NCI-H2171 treated with DMSO at 0.1 percent for 48 hours (cell line): Measurements from ENCODE around the gene PARP16.

Experiments used
- DNase-seq: peaks from one replicate; lab custom pipeline; 2025; lab: John Stamatoyannopoulos, UW

PARP16 gene, protein sequence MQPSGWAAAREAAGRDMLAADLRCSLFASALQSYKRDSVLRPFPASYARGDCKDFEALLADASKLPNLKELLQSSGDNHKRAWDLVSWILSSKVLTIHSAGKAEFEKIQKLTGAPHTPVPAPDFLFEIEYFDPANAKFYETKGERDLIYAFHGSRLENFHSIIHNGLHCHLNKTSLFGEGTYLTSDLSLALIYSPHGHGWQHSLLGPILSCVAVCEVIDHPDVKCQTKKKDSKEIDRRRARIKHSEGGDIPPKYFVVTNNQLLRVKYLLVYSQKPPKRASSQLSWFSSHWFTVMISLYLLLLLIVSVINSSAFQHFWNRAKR

DNA sequence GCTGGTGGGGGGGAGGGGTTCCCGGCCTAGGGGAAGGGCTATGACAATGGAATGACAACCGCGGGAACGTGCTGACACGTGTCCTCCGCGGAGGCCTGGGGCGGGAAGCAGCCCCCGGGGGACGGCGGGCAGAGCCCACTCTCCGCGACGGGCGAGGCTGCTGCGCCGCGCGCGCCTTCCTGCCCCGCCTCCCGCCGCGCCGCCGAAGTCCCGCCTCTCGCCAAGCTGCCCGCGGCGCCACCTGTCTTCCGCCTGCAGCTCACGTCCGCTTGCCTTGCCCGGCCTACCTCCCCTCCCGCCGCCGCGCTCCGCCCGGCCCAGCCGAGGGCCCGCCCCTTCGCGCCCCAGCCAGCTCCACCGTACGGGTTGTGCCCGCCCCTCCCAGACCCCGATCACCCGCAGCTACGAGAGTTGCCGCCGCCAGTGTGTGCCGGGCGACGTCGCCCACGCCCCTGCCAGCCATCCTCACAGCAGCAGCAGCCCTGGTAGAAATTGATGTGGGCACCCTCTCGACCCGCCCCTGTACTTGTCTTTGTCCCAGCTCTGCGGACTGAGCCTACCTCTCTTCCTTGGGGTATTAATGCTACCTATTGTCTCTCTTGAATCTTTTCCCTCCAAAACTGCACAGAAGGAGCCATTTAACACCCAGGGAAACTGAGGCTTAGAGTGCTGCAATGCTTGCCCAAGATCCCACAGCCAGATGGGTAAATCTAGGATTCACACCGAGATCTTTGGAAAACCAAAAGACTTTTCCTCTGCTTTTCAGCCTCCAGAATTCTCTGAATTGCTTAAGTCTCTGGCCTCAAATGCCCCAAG lies at the start of gene PARP16:
Gene PARP16 (minus strand): TSS at position 180 of the 816 bp plus-strand sequence. CDS start 457 bp downstream, outside the sequence.
- DNase-seq: peak; percentile 95

DNA sequence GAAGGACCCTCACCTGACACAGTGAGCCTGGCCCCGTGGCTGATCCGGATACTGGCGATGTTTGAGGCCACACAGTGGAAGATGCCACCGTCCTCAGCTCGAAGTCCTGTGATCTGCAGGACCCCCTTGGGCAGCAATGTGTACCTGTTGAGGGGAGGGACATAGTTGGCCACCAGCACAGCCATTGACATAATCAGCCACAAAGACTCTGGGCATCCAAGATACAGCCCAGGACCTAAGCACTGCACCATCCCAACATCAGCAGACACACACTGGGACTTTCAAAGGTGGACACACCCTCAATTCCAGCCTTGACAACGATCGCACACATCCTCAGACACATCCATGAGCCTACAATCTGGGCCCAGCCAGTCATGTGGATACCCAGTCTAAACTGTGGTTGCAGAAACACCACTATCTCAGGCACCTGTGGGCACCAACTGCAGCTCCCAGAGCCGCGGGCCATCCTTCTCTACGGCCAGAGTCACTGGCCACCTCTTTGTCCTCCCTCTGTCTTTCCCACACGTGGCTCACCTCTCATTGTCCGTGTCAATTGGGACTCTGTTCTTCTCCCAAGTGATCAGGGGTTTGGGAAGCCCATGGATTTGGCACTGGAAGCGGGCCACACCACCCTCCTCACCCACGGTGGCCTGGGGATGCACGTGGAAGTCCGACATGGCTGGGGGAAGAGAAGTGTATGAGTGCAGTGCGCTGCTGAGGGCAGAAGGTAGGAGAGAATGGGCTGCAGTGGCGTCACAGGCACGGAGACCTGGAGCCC lies 48.8 kb upstream of the PARP16 start:
- DNase-seq: no peak

DNA sequence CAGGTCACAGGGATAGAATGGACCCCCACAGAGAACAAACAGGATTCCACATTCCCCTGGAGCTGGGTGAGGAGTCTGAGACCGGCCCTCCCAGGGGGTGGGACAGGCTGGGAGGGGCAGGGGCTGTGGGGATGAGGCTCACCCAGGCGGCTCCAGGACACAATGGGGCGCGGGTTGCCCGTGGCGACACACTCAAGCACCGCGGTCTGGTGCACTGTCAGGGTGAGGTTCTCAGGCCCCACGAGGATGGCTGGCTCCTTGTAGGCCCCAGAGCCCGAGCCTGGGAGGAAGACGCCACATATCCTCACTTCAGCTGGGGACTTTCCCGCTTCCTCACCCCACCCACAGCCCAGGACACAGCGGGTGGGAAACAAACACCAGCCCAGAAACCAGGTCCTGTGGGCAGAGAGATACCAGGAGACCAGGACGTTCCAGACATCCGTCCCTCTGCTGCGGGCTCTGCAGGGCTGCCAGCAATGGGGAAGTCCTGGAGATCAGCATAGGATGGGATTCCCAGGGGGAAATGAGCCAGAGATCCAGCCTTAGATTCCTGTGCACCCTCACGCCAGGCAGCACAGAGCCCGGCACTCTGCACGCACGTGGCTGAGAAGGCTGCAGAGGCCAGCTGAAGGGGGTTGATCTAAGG lies 48.0 kb upstream of the PARP16 start:
- DNase-seq: no peak

DNA sequence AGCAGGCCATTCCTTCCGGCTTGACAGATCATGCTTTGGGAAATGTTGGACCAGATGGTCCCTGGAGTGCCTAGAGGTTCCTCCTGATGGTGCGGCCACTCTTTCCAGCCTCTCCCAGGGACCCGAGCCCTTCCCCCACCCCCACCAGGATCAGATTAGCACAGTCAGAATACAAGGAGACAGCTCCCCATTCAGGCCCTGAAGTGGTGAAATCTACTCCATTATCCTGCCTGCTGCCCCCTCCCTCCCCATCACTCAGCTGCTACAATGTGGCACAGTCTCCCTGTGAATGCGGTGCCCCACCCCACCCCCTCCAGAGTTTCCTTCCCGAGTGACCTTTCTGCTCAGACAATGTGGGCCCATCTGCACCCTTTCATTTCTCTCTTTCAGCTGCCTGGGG lies 47.2 kb upstream of the PARP16 start:
- peak; percentile 52 for DNase-seq

DNA sequence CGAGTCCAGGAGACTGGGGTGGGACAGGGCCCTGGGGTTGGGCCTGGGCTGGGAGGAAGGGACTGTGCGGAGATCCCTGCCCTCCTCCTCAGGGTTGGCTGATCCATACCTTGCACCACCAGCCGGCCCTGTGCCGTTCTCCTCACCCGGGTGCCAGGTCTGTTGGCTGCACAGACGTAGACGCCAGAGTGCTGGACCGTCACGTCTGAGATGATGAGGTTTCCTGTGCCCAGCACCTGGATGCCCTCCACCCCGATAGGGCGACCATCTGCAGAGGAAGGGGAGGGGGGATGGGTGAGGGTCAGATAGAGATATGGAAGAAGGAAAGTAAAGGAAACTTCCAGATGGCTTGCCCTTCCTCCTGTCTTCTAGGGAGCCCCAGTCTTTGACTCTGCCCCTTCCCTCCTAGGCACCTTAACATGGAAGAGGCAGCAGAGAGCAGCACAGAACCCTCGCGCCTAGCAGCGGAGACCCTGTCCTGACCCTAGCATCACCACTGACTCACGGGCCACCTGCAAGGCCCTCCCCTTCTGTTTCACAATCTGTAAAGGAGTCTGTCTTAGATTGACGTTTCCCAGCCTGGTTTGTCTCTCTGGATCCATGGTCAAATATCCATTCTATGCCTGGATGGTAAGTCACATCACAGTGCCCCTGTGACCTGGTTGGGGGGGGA lies 46.6 kb upstream of the PARP16 start:
- DNase-seq: peak; percentile 52

DNA sequence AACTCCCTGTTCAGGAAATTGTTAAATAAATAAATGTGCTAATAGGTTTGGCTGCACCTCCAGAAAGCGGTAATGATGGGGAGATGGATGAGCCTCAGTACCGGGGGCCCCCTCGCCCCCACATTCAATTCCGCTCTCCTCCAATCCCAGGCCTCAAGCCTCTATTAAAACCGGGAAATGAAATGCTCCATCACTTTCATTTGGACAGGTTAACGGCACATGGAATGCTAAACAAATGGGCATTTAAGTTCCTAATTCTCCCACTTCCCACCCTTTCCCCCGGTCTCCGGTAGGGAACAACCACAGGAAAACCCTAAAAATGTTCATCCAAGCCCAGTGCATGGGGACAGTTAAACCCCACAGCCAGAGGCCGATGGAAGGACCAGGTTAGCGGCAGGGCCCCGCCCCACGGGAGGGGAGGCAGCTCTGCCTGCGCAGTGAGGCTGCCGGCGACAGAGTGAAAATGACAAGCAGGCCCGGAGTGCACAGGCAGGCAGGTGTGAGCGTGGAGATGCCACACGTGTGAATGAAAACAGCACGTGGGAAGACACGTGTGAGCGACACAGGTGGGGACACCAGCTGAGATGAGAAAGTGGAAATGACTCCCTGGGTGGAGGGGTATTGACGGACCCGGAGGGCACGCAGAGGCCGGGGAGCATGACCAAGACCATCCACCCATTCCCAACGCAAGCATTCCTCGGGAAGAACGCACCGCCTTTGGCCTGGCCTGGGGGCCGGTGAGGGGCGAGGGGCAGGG lies 45.9 kb upstream of the PARP16 start:
- no peak for DNase-seq

DNA sequence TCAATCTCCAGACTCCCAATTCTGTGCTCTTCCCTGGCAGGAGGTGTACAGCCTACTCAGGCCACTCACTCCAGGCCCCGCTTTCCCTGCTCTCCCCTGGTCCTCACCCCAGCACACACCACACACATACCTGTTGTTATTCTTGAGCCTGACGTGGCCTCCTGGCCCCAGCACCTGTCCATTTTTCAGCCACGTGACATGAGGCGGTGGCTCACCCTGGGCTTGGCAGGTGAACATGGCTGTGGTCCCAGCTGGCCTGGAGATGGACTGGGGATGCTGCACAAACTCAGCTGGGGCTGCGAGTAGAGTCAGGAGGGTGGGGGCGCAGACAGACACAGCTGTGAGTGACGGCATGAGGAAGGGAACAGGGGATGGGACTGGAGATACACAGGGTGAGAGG lies 45.1 kb upstream of the PARP16 start:
- no peak for DNase-seq

DNA sequence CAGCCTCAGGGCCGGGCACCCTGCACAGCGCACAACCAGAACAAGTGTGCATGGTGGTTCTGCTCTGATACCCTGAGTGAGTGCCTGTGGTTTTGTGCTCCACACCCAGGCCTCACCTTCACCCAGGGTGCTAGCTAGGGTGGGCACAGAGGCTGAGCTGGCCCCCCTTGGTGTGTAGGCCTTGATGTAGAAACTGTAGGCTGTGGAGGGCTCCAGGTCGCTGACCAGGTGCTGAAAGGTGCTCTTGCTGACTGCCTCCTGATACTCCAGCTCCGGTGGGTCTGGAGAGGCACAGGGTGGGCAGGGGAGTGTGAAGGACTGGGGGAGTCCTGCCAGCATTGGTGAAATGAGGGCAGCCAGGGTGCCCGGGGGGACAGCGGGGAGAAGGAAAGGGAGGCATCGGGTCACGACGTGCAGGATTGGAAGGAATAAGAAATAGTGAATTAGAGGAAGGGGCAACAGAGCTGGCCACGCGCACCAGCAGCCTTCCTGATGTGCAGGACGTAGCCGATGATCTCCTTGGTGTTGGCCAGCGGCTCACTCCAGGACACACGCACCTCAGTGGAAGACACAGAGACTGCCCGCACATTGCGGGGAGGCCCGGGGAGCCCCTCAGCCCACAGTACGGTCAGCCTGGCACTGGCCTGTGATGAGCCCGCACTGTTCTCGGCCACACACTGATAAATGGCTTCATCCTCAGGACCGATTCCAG lies 44.4 kb upstream of the PARP16 start:
- DNase-seq: no peak

DNA sequence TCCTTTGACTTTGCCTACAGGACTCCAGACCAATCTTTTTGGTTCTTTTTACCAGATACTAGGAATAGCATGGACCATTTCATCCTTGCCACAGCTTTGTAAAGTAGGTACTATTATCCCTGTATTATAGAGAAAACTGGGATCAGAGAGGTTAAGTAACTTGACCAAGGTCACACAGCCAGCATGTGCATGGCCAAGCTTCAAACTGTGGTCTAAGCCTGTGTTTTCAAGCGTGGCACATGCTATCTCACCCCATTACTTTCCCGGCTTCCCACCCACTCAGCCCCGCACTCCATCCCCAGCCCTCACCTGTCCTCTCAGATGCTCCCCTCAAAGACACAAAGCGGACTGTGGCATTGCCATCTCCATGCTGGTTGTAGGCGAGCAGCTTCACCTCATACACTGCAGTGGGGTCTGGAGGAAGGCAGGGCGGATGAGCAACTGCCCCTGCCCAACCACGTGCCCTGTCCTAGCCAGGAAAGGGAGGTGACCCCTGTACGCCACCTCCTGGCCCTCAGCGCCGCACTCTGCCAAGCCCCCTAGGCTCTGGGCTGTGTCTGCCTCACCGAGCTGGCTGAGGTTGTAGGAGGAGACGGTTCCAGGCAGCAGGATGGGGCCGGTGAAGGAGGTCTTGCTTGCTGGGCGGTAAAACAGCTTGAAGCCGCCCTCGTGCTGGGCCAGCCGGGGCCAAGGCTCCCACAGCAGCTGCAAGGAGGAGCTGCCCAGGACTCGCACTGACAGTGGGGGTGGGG lies 43.5 kb upstream of the PARP16 start:
- no peak for DNase-seq

DNA sequence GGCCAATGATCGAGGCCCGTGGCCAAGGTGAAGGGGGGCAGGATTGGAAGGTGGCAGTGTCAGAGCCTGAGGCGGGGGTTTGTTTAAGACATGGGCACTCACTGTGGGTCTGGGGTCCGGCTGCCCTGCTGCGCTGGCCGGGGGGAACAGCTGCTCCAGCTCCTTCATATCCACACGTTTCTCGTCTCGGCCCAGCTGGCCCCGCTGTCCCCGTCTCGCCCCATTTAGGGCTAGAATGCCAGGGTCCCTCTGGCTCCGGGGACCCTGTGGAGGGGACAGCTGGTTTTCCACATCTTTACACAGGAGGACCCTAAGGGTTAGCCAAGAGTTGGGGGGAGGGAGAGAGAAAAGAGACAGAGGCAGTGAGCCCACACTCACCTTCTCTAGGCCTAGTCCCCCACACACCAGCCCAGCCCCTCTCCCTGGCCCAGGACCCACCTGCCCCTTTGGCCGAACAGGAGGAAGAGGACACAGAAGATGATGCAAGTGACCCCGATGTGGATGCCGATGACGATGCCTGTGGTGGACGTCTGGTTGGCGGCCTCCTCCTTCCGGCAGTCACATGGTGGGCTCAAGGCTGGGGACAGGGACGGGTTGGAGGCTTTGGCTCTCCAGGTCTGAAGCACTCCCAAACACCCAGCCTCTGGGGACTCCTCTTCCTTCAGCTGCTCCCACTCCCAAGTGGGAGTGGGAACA lies 42.8 kb upstream of the PARP16 start:
- no peak for DNase-seq

DNA sequence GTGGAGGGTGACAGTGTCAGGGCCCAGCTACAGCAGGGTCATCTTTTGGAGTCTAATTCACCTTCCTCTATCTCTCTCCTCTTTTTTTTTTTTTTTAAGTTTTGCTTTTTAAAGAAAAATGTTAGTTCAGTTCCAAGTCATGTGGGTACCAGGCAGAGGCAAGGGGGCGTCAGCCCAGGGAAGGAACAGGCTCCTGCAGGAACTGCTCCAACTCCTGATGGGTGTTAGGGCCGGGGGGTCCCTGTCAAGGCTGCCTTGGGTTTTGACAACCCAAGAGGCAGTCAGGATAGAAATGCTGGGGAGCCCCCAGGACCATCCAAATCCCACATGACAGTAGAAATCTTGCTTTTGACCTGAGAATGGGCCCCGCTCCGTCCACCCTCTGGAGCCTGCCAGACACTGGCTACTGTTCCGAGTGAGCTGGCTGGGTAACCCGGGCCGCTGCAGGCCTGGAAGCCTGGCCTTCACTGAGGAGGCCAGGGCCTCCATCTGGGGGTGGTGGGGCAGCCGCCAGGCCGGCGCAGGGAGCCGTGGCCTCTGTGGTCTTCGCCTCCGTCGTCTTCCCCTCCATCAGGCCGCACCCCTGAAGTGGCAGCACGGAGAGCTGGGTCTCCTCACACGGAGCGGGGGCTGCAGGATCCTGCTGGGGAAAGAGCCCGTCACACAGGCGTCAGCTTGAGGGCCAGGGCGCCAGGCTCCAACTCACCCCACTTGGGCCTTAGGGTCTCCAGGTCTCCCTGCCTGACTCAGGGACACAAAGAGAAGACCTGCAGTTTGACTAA lies 42.0 kb upstream of the PARP16 start:
- DNase-seq: no peak

DNA sequence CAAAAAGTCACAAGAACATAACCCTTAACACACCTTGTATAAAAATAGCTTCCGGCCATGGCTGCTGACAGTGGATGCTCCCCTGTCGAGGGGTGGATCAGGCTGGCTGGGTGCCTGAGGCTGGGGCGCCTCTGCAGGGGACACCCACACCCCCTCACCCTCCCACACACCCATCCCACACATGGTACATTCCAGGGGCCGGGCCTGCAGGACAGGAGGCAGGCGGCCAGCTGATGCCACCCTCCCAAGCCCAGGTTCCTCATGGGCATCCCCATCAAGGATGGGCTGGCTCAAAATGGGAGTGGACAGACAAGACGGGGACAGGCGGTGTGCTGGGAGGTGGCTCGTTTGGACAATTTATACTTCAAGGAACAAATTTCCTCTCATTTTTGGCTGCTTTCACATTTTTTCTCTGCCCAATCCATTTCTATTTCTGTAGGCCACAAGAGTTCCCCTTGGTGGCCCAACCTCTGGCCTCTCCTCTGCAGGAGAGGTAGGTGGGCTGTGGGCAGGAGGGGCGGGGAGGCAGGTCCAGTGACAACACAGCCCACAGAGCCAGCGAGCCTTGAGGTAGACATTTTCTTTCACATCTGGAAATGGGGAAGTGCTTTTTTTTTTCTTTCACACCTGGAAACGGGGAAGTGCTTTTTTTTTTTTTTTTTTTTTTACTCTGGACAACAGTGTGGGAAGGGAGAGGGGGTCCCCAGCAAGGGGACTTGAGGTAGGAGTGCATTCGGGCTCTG lies 41.1 kb upstream of the PARP16 start:
- no peak for DNase-seq

DNA sequence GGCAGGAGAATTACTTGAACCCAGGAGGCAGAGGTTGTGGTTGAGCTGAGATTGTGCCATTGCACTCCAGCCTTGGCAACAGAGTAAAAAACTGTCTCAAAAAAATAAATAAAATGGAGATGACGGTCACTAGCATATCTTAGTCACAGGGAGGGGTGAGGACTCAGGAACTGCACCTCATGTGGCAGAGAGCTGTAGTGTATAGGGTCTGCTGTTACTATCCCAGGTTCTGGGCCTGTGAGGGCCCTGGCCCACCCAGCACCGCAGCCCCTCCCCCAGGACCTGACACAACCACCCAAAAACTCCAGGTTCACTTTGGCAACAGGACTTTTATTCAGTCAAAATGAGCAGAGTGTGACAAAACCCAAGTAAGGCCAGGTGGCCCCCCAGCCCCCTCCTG lies 40.1 kb upstream of the PARP16 start:
- no peak for DNase-seq

DNA sequence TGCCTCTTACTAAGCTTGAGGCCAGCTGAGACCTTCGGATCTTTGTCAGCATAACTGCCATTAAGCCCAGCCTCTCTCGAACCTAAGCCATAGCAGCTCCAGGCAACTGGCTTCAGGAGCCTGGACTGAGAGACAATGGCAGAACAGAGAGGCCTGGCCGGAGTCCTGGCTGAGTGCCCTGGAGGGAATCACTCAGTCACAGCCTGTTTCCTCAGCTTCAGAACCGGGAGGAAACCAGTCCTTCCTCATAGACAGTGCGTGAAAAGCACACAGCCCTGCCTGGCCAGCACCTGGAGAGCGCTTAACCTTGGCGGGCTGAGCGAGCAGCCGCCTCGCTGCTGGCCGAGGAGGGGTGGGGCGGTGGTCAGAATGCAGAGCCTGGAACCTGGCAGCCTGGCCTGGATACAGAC lies 39.4 kb upstream of the PARP16 start:
- DNase-seq: no peak

DNA sequence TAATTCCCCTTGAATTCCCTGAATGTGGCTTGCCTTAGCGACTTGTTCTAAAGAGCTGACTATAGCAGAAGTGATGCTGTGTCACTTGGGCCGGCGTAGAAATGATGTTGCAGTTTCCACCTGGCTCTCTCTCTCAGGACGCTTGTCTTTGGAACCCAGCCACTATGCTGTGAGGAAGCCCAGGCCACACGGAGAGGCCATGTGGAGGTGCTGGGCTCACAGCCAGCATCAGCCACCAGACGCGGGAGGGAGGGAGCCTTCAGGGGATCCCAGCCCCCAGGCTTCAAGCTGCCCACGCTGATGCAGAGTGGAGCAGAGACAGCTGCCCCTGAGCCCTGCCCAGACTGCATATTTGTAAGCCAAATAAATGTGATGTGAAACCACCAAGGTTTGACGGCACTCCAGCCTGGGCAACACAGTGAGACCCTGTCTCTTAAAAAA lies 36.4 kb upstream of the PARP16 start:
- peak; percentile 98 for DNase-seq

DNA sequence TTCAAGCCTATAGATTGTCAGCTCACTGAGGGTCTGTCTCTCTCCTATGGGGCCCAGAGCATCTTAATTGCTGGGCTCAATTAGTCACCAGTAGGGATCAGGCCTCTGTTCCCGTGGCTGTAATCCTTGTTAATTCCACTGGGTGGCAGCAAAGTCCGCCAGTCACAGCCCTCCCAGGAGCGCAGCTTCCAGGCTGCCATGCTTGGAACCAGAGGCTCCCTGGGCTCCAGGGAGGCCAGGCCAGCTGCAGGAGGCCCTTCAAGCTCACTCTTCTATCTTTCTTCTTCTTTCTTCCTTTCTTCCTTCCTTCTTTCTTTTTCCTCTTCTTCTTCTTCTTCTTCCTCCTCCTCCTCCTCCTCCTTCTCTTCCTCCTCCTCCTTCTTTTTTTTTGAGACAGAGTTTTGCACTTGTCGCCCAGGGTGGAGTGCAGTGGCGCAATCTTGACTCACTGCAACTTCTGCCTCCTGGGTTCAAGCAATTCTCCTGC lies 32.2 kb upstream of the PARP16 start:
- DNase-seq: peak; percentile 79

DNA sequence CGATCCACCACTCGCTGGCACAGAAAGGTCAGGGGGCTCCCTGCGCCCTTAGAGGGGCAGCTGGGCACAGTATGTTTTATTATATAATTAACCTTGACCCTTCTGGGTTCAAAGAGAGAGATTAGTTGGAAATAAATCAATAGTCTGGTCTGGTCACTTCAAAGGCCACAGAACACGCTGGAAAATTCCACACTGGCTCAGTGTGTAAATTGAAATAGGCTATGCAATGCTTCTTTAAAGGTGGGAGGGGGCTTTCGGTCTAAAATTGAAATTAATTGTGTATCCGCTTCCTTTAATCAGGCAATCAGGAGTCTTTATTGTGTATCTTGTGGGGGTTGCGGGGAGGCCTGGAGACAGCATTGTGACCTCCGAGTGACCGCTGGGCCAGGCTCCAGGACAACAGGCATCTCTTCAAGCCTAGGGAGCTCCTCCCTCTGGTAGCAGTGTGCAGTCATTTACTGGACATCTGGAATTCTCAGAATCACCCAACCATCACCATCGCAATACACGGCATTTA lies 25.8 kb upstream of the PARP16 start:
- DNase-seq: no peak
